ENCODE measurements around the gene TRIP10. TPM values are rescaled to one million over a fixed set of nuclear protein-coding genes. Genes with fewer than 3 reads are reported as not detected.

The TRIP10 gene
- polyA plus RNA-seq, 1 donor from 2014 or later, result 0.76 TPM

- Histone ChIP-seq H3K4me2 (ENCODE audit: low read length) (no peak overlapping the region), H4K20me1 (ENCODE audit: insufficient read depth) (no peaks in the 10 kb centered on the region), H3K4me3 (ENCODE audit: low read length) (peak overlapping the region; percentile 65), H3K36me3 (ENCODE audit: insufficient read depth, low read length) (no peaks in the 10 kb centered on the region), H3K79me2 (replicated peaks; ENCODE audit: insufficient read depth, low read length) (no peaks in the 10 kb centered on the region), H3K9me3 (ENCODE audit: low read length) (no peaks in the 10 kb centered on the region), H3K9ac (ENCODE audit: low read length) (no peak overlapping the region), H2AFZ (ENCODE audit: low read depth, low read length) (no peak overlapping the region), H3K9me2 (ENCODE audit: insufficient read depth, low read length) (no peaks in the 10 kb centered on the region), H3F3A (ENCODE audit: insufficient read depth, low read length, poor library complexity, severe bottlenecking) (no peaks in the 10 kb centered on the region), H3K27me3 (ENCODE audit: insufficient read depth, low read depth, low read length) (peaks cover 8% of the 10 kb centered on the region), H3K27ac (ENCODE audit: low read length) (no peak overlapping the region)
- TF ChIP-seq, protein P1, sequence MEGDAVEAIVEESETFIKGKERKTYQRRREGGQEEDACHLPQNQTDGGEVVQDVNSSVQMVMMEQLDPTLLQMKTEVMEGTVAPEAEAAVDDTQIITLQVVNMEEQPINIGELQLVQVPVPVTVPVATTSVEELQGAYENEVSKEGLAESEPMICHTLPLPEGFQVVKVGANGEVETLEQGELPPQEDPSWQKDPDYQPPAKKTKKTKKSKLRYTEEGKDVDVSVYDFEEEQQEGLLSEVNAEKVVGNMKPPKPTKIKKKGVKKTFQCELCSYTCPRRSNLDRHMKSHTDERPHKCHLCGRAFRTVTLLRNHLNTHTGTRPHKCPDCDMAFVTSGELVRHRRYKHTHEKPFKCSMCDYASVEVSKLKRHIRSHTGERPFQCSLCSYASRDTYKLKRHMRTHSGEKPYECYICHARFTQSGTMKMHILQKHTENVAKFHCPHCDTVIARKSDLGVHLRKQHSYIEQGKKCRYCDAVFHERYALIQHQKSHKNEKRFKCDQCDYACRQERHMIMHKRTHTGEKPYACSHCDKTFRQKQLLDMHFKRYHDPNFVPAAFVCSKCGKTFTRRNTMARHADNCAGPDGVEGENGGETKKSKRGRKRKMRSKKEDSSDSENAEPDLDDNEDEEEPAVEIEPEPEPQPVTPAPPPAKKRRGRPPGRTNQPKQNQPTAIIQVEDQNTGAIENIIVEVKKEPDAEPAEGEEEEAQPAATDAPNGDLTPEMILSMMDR (IDR thresholded peaks at IDR 0.05; ENCODE audit: poor library complexity, severe bottlenecking), result no peak
- TF ChIP-seq, protein P2, sequence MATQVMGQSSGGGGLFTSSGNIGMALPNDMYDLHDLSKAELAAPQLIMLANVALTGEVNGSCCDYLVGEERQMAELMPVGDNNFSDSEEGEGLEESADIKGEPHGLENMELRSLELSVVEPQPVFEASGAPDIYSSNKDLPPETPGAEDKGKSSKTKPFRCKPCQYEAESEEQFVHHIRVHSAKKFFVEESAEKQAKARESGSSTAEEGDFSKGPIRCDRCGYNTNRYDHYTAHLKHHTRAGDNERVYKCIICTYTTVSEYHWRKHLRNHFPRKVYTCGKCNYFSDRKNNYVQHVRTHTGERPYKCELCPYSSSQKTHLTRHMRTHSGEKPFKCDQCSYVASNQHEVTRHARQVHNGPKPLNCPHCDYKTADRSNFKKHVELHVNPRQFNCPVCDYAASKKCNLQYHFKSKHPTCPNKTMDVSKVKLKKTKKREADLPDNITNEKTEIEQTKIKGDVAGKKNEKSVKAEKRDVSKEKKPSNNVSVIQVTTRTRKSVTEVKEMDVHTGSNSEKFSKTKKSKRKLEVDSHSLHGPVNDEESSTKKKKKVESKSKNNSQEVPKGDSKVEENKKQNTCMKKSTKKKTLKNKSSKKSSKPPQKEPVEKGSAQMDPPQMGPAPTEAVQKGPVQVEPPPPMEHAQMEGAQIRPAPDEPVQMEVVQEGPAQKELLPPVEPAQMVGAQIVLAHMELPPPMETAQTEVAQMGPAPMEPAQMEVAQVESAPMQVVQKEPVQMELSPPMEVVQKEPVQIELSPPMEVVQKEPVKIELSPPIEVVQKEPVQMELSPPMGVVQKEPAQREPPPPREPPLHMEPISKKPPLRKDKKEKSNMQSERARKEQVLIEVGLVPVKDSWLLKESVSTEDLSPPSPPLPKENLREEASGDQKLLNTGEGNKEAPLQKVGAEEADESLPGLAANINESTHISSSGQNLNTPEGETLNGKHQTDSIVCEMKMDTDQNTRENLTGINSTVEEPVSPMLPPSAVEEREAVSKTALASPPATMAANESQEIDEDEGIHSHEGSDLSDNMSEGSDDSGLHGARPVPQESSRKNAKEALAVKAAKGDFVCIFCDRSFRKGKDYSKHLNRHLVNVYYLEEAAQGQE (IDR thresholded peaks at IDR 0.05; ENCODE audit: borderline replicate concordance), result no peak
- TF ChIP-seq EZH2 (IDR thresholded peaks at IDR 0.05; ENCODE audit: borderline replicate concordance, insufficient read depth, low read length, poor library complexity, severe bottlenecking) (no peak), EP300 (conservative IDR thresholded peaks at IDR 0.05; ENCODE audit: poor library complexity, severe bottlenecking) (no peak), MXI1 (conservative IDR thresholded peaks at IDR 0.05; ENCODE audit: poor library complexity, severe bottlenecking) (no peak), SMC3 (conservative IDR thresholded peaks at IDR 0.05; ENCODE audit: poor library complexity) (no peak), POLR2AphosphoS5 (IDR thresholded peaks at IDR 0.05) (no peak), RAD21 (conservative IDR thresholded peaks at IDR 0.05) (no peak), TAF1 (IDR thresholded peaks at IDR 0.05; ENCODE audit: low read depth) (no peak)
Measured at GRCh38 chr19:6740589-6741343, 1.3 kb downstream of the TRIP10 start.

DNA sequence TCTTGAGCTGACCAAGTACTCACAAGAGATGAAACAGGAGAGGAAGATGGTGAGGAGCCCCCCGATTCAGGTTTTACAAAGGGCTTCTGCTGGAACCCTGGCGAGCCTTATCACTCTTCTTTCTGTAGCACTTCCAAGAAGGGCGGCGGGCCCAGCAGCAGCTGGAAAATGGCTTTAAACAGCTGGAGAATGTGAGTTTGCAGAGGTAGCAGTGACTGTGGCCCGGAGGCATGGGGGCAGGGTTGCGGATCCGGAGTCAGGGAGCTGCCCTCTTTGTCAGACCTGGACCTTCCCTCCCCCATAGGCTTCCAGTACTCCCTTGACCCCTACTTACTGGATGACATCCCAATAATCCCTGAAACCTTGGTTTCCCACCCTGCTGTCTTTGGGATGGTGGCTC is 3.6 kb downstream of the TRIP10 start:
- H3K79me2 ChIP-seq (replicated peaks; ENCODE audit: insufficient read depth, low read length), result no peaks in the 10 kb centered on the region
- H3K4me3 ChIP-seq (ENCODE audit: low read length), result no peak overlapping the region
- H3F3A ChIP-seq (ENCODE audit: insufficient read depth, low read length, poor library complexity, severe bottlenecking), result no peaks in the 10 kb centered on the region
- no peak overlapping the region for H3K9ac ChIP-seq (ENCODE audit: low read length)
- H3K36me3 ChIP-seq (ENCODE audit: insufficient read depth, low read length), result no peaks in the 10 kb centered on the region
- H4K20me1 ChIP-seq (ENCODE audit: insufficient read depth), result no peaks in the 10 kb centered on the region
- peaks cover 8% of the 10 kb centered on the region for H3K27me3 ChIP-seq (ENCODE audit: insufficient read depth, low read depth, low read length)
- no peaks in the 10 kb centered on the region for H3K9me2 ChIP-seq (ENCODE audit: insufficient read depth, low read length)
- no peak for TF ChIP-seq EP300 (conservative IDR thresholded peaks at IDR 0.05; ENCODE audit: poor library complexity, severe bottlenecking)
- TF ChIP-seq, protein P1 (IDR thresholded peaks at IDR 0.05; ENCODE audit: poor library complexity, severe bottlenecking), result no peak
- TF ChIP-seq, protein P2 (IDR thresholded peaks at IDR 0.05; ENCODE audit: borderline replicate concordance), result no peak
- no peaks in the 10 kb centered on the region for H3K9me3 ChIP-seq (ENCODE audit: low read length)
- H2AFZ ChIP-seq (ENCODE audit: low read depth, low read length), result no peak overlapping the region
- no peak overlapping the region for H3K4me2 ChIP-seq (ENCODE audit: low read length)
- no peak overlapping the region for H3K27ac ChIP-seq (ENCODE audit: low read length)
